Heart right ventricle (tissue), 16 donors: ENCODE measurements around the gene UNC119. TPM values are rescaled to one million over a fixed set of nuclear protein-coding genes. Genes with fewer than 3 reads are reported as not detected.

Experiments
- ATAC-seq, 8 donors: fragments of 200-7000 bp; cut with Tn5 transposase; one replicate each; pipeline ENCODE4 v1.9.1; 2020; ENCODE audit warnings: mild to moderate bottlenecking in 8 of 8, moderate library complexity in 8 of 8, moderate number of reproducible peaks in 1 of 8
- DNase-seq, 2 donors: peaks; one replicate each; pipeline ENCODE4 v3.0.0-alpha.2; 2020
- H3K27ac ChIP-seq, 10 donors: fragments of 200-600 bp; sonication (generic) in 2 of 10; one replicate each; pipeline versions ENCODE4 v1.5.0 to v1.8.0; 2020 to 2022; ENCODE audit warnings: mild to moderate bottlenecking in 3 of 10
- H3K27me3 ChIP-seq, 7 donors: fragments of 200-600 bp; one replicate each; pipeline ENCODE4 v1.8.0; 2021 to 2022; ENCODE audit warnings: mild to moderate bottlenecking in 2 of 7
- H3K36me3 ChIP-seq, 9 donors: fragments of 200-600 bp; sonication (generic) in 1 of 9; one replicate each; pipeline versions ENCODE4 v1.5.0 to v1.8.0; 2020 to 2022; ENCODE audit warnings: mild to moderate bottlenecking in 2 of 9
- H3K4me1 ChIP-seq, 9 donors: fragments of 200-600 bp; sonication (generic) in 1 of 9; one replicate each; pipeline versions ENCODE4 v1.5.0 to v1.8.0; 2020 to 2022; ENCODE audit warnings: mild to moderate bottlenecking in 4 of 9
- H3K4me3 ChIP-seq, 10 donors: fragments of 200-600 bp; sonication (generic) in 2 of 10; one replicate each; pipeline versions ENCODE4 v1.5.0 to v1.8.0; 2020 to 2022; ENCODE audit warnings: mild to moderate bottlenecking in 7 of 10, moderate library complexity in 2 of 10
- H3K9me3 ChIP-seq, 11 donors: fragments of 200-600 bp in 10 of 11; sonication (generic) in 2 of 11; one replicate each; pipeline versions ENCODE4 v1.5.0 to v1.8.0; 2013 to 2022; ENCODE audit warnings: mild to moderate bottlenecking in 2 of 11, control low read depth in 1 of 11, moderate library complexity in 1 of 11
- WGBS, 2 donors: extraction: QIAGEN DNeasy Blood & Tissue Kit; methylation state at CpG; one replicate each; pipeline ENCODE4 v1.1.7; 2013; ENCODE audit warnings: inconsistent platforms in 1 of 2; 5-methylcytosine and 5-hydroxymethylcytosine counted together
- intact Hi-C, 10 donors: fragments of 100-400 bp; cut with DNase I; formaldehyde crosslinking; loops; one replicate each; pipeline versions ENCODE4 v1.11.1 to v1.14.2; 2022
- polyA plus RNA-seq, 2 donors: library from polyadenylated mRNA; stranded (reverse); fragments of 200-250 nt; gene quantifications; one replicate each; pipeline ENCODE4 v1.2.3, GENCODE V29; 2013
- total RNA-seq, 10 donors: library from RNA; stranded (reverse); fragmentation: NEBNext Ultra II Directional in 3 of 10; extraction: Animal tissue kit (Norgen Biotek cat#: 25700) in 3 of 10; gene quantifications; one replicate each; pipeline versions ENCODE4 v1.2.1 to v1.2.4, GENCODE V29; 2021 to 2023
- TF ChIP-seq, protein P1 (sequence below), 9 donors: fragments of 200-600 bp; sonication (generic) in 2 of 9; IDR thresholded peaks; one replicate each; pipeline versions ENCODE4 v1.5.0 to v1.8.0; 2021 to 2022; ENCODE audit warnings: antibody characterized with exemption in 9 of 9, mild to moderate bottlenecking in 5 of 9, moderate library complexity in 1 of 9
- donor health status: Arrhythmogenic right ventricular cardiomyopathy.
- donor health status: ischemic (EF 13 %, LVEDD 7.1; RV severe dilation, severe dysfunction).
- donor health status: healthy with polysubstance abuse.
- donor health status: DM: no; HTN: yes; CAD: no.
- donor health status: DM: no; HTN: no; CAD: no.
- donor health status: ischemic (EF 25% LVEDD 6.9; RV normal size, moderate dysfunction).
- donor health status: ischemic (EF 25% LVEDD 5.7; RV mildly dilated, moderate dysfunction).
- donor health status: healthy.
- donor health status: DM: yes; HTN: yes; CAD: no.
- donor health status: Ischemic cardiomyopathy.
- donor health status: ischemic (EF 35%, LVEDD 5.7; RV mildly dilated, moderate dysfunction).
- donor health status: nonischemic (EF 11% LVEDD 7.7; RV severe dilation, severe dysfunction).
- donor health status: DM: yes; HTN: yes; CAD: no.
- donor health status: PGD.
- donor health status: ischemic (EF 29% LVEDD 5.4; RV normal size, mild dysfunction).
- donor health status: nonischemic (EF 23%, LVEDD 6.1; RV moderate dilation, normal function).

The UNC119 gene
- total and polyA plus RNA-seq, 12 donors, result 10.6 to 23.8 (median 21.0) TPM

GRCh38 chr17:28528327-28529012 is 24.0 kb downstream of the UNC119 start:
- Histone ChIP-seq H3K27me3 (peaks cover 0 to 12% (median 4%) of the 10 kb centered on the region in 7 donors), H3K27ac (no peak overlapping the region), H3K9me3 (no peaks in the 10 kb centered on the region), H3K4me3 (no peak overlapping the region), H3K36me3 (no peaks in the 10 kb centered on the region), H3K4me1 (no peaks in the 10 kb centered on the region)
- DNase-seq, result no peak
- no peak for ATAC-seq
- WGBS, 2 donors, result 77 to 80% methylated on average over 9 of the region's 9 CpGs
- TF ChIP-seq, protein P1, sequence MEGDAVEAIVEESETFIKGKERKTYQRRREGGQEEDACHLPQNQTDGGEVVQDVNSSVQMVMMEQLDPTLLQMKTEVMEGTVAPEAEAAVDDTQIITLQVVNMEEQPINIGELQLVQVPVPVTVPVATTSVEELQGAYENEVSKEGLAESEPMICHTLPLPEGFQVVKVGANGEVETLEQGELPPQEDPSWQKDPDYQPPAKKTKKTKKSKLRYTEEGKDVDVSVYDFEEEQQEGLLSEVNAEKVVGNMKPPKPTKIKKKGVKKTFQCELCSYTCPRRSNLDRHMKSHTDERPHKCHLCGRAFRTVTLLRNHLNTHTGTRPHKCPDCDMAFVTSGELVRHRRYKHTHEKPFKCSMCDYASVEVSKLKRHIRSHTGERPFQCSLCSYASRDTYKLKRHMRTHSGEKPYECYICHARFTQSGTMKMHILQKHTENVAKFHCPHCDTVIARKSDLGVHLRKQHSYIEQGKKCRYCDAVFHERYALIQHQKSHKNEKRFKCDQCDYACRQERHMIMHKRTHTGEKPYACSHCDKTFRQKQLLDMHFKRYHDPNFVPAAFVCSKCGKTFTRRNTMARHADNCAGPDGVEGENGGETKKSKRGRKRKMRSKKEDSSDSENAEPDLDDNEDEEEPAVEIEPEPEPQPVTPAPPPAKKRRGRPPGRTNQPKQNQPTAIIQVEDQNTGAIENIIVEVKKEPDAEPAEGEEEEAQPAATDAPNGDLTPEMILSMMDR (IDR thresholded peaks at IDR 0.05), result no peak
- intact Hi-C loops, result no loop called here

DNA sequence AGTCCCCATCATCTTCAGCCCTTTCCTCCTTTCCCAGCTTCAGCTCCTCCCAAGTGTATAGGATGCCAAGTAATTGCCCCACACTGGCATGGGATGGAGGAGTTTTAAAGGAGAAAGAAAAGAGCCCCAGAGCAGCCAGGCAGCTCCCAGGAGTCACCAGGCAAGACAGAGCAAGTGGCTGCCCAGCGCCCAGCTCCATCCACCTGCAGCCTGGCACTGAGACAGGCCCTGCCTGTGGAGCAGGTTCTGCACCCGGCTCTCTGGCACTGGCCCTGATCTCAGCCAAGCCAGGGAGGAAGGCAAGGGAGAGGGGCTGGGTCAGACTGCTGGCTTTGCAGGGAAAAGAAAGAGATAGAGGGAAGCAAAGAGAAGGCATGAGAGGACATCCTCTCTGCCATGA is 24.6 kb downstream of the UNC119 start:
- Histone ChIP-seq H3K36me3 (no peaks in the 10 kb centered on the region), H3K4me3 (no peak overlapping the region), H3K9me3 (no peaks in the 10 kb centered on the region), H3K27me3 (peaks cover 0 to 12% (median 4%) of the 10 kb centered on the region in 7 donors), H3K4me1 (no peaks in the 10 kb centered on the region), H3K27ac (no peak overlapping the region)
- 96 to 100% methylated on average over 2 of the region's 2 CpGs for WGBS, 2 donors
- intact Hi-C loops, result no loop called here
- ATAC-seq, result no peak
- DNase-seq, result no peak
- TF ChIP-seq, protein P1 (IDR thresholded peaks at IDR 0.05), result no peak

DNA sequence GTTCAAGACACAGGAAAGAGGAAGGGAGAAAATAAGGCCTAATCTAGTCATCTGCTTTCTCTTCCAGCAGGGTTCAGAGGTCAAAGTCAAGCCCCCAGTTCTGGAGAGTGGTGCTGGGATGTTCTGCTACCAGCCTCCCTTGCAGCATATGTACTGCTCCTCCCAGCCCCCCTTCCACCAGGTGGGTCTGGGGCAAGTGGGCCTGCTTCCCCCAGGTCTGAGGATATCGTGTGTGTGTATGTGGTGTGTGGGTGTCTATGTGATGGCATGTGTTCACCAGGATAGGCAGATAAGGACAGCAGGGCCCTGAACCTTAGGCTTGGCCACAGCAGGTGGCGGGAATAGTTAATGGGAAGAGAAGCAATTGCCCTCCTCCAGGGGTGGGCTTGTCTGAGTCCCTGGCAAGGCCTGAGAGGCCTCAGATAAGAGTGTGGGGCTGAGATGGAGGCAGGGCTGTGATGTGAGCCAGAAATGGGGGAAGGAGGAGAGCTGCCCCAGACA is 25.2 kb downstream of the UNC119 start:
- TF ChIP-seq, protein P1 (IDR thresholded peaks at IDR 0.05), result no peak
- no peaks in the 10 kb centered on the region for H3K9me3 ChIP-seq
- intact Hi-C loops, result no loop called here
- no peaks in the 10 kb centered on the region for H3K4me1 ChIP-seq
- H3K36me3 ChIP-seq, result no peaks in the 10 kb centered on the region
- ATAC-seq, result no peak
- no peak overlapping the region for H3K27ac ChIP-seq
- DNase-seq, result no peak
- no peak overlapping the region for H3K4me3 ChIP-seq
- H3K27me3 ChIP-seq, result peaks cover 0 to 12% (median 4%) of the 10 kb centered on the region in 7 donors
- WGBS, 2 donors, result 92 to 93% methylated on average over 2 of the region's 2 CpGs

GRCh38 chr17:28526381-28526780 is 26.0 kb downstream of the UNC119 start:
- Histone ChIP-seq H3K4me1 (no peaks in the 10 kb centered on the region), H3K36me3 (no peaks in the 10 kb centered on the region), H3K27ac (no peak overlapping the region), H3K27me3 (peaks cover 0 to 9% (median 4%) of the 10 kb centered on the region in 7 donors), H3K4me3 (no peak overlapping the region), H3K9me3 (no peaks in the 10 kb centered on the region)
- ATAC-seq (no peak), DNase-seq (no peak)
- intact Hi-C loops, result no loop called here
- WGBS, 2 donors, result 74 to 79% methylated on average over 8 of the region's 8 CpGs
- TF ChIP-seq, protein P1 (IDR thresholded peaks at IDR 0.05), result no peak
